HUES64 (cell line): ENCODE measurements around the gene PLXNB2.

Experiments
- H3K27ac ChIP-seq: 2 replicates; pipeline ENCODE4 v1.7.0; 2013; ENCODE audit warnings: low read depth, low read length, inconsistent platforms
- H3K27me3 ChIP-seq: 2 replicates; pipeline ENCODE4 v1.6.1; 2013; ENCODE audit warnings: mild to moderate bottlenecking, low read length; ENCODE audit not compliant: insufficient read depth
- H3K36me3 ChIP-seq: 2 replicates; pipeline ENCODE4 v1.6.1; 2013; ENCODE audit warnings: mild to moderate bottlenecking, low read length; ENCODE audit not compliant: insufficient read depth
- H3K4me1 ChIP-seq: 2 replicates; pipeline ENCODE4 v1.6.1; 2013; ENCODE audit warnings: mild to moderate bottlenecking, low read length, moderate library complexity; ENCODE audit not compliant: insufficient read depth
- H3K4me3 ChIP-seq: 2 replicates; pipeline ENCODE4 v1.5.1; 2013; ENCODE audit warnings: mild to moderate bottlenecking, low read length, moderate library complexity
- H3K9ac ChIP-seq: 2 replicates; pipeline ENCODE4 v1.6.1; 2013; ENCODE audit warnings: mild to moderate bottlenecking, low read depth, low read length
- H3K9me3 ChIP-seq: 2 replicates; pipeline ENCODE4 v1.6.1; 2013; ENCODE audit warnings: low read depth, low read length; ENCODE audit not compliant: insufficient read depth
- WGBS: fragments of 150-250, 120-280 bp; methylation state at CpG from one replicate; pipeline ENCODE4 v1.1.7; 2013; ENCODE audit warnings: missing lambda C conversion rate; 5-methylcytosine and 5-hydroxymethylcytosine counted together

Gene PLXNB2

DNA sequence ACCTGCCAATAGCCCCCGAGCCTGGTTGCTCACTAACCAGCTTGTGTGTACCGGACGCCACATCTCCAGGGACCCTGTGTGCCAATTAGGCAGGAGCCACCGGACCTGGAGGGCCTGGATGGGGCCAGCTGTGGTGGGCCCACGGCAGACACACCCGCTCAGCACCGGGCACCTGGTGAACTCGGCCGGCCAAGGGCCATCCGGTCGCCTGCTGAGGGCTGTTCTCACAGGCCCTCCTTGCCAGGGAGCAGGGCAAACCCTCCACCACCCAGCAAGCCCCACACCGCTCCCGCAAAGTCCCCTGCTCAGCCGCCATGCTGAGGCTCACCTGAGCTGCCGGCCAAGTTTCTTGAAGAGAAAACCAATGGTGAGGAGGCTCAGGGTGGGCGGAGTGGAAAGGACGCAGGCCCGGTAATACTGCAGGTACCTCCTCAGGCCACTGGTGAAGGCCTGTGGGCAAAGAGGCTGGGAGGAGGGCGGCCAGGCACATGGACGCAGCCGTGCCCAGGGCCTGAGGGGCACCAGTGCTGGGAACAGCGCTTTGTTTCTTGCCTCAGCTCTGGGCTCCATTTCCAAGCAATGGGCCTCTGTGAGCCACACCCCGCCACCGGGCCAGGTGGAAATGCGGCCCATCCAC lies 79.7 kb downstream of the PLXNB2 start:
- Histone ChIP-seq H3K9ac (no peak overlapping the region), H3K4me3 (no peak overlapping the region), H3K36me3 (peaks cover 16% of the 10 kb centered on the region), H3K27ac (no peak overlapping the region), H3K9me3 (no peaks in the 10 kb centered on the region), H3K27me3 (no peaks in the 10 kb centered on the region), H3K4me1 (no peaks in the 10 kb centered on the region)
- WGBS, result 92% methylated on average over 25 of the region's 25 CpGs

DNA sequence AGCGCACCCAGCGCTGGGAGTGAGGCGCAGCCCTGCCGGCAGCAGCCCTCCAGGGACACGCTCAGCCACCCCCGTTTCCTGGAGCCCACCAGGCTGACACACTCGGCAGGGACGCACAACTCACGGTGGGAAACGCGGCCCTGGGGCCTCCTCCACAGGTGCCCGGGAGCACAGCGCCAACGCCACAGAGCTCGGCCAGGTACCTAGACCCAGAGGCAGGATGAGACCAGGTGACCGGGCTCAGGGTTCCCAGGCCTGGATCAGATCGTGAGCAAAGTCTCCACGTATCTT lies 80.6 kb downstream of the PLXNB2 start:
- Histone ChIP-seq H3K9ac (no peak overlapping the region), H3K9me3 (no peaks in the 10 kb centered on the region), H3K27me3 (no peaks in the 10 kb centered on the region), H3K36me3 (peaks cover 24% of the 10 kb centered on the region), H3K4me3 (no peak overlapping the region), H3K27ac (no peak overlapping the region), H3K4me1 (no peaks in the 10 kb centered on the region)
- 96% methylated on average over 18 of the region's 18 CpGs for WGBS

DNA sequence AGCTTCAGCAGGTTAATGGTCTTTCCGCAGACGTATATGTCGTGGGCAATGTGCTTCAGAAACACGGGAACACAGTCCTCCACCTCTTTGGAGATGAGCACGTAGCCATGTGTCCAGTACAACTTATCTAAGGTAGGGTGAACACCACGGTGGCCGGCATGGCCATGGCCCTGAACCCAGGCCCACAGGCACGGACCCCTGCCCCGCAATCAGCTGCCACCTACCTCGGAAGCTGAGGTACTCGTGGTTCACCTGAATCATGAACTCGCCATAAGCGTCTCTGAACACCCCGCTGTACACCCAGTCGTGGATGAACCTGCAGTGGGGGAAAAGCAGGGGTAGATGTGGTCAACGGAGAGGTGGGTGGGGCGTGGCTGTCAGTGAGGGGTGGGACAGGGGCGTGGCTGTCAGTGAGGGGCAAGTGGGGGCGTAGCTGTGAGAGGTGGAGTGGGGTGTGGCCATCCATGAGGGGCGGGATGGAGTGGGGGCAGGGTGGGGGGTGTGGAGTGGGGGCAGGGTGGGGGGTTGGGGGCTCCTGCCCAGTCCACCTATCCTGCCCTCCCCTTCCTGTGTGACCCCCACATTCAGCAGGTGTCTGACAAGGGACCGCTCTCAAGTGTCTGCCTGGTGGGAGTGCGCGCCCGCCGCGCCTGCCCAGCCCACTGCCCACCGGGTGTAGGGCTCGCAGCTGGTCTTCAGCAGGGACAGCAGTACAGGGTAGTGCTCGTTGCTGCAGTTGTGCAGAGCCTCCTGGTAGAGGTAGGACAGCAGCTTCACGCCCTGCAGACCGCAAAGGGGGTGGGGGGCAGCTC lies 81.2 kb downstream of the PLXNB2 start:
- Histone ChIP-seq H3K9ac (no peak overlapping the region), H3K9me3 (no peaks in the 10 kb centered on the region), H3K4me1 (no peaks in the 10 kb centered on the region), H3K36me3 (peaks cover 30% of the 10 kb centered on the region), H3K27me3 (no peaks in the 10 kb centered on the region), H3K4me3 (no peak overlapping the region), H3K27ac (no peak overlapping the region)
- WGBS, result 95% methylated on average over 30 of the region's 31 CpGs

DNA sequence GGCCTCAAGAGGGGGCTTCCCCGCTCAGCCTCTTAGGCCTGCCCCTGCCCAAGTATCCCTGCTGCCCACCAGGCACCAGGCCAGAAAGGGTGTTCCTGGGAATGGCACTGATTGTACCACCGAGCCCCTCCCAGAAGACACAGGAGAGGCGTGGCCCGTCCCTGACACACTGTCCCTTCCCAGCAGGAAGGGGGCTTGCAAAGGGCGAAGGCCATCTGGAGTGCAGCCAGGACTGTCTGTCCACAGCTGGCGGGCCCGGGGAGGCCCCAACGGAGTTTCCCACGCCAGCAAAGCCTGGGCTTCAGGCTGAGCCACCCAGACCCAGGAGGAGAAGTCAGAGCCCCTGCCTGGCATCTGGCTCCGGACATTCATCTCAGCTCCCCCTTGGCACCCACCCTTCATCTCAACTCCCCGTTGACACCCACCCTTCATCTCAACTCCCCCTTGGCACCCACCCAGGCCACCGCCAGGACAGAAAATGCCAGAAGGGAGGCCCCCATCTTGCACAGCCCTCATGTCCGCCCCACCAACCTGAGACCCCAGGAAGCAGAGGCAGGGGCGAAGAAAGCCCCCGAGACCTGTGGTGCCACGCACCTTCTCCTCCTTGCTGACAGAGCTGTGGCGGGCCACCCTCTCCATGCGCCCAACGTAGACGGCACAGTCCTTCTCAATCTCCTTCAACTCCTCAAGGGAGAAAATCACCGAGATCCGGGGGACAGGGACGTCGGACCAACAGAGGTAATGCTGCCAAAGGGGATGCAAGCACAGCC lies 82.1 kb downstream of the PLXNB2 start:
- Histone ChIP-seq H3K4me3 (no peak overlapping the region), H3K4me1 (no peaks in the 10 kb centered on the region), H3K36me3 (peaks cover 39% of the 10 kb centered on the region), H3K9ac (no peak overlapping the region), H3K27ac (no peak overlapping the region), H3K27me3 (no peaks in the 10 kb centered on the region), H3K9me3 (no peaks in the 10 kb centered on the region)
- 97% methylated on average over 24 of the region's 24 CpGs for WGBS
